ENCODE results near the gene LAMA2.

Gene LAMA2

DNA sequence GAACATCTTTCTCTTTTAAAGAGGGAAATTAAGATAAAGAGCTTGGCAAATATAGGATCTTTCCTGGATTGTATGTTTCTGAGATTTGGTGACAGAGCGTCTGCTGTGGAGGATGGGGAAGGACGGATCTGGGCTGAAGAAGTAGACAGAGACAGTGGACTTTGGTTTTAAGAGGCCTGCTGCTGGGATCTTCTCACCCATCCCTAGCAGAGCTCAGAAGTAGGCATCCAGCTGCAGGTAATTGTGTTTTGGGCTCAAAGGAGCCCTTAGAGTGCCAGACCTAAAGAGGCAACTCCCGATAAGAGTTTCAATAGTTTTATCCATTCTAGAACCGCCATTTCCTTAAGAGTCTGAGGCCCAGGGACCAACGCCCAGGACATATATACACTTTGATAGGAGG lies 20.8 kb downstream of the LAMA2 start:
- no peak for DNase-seq

DNA sequence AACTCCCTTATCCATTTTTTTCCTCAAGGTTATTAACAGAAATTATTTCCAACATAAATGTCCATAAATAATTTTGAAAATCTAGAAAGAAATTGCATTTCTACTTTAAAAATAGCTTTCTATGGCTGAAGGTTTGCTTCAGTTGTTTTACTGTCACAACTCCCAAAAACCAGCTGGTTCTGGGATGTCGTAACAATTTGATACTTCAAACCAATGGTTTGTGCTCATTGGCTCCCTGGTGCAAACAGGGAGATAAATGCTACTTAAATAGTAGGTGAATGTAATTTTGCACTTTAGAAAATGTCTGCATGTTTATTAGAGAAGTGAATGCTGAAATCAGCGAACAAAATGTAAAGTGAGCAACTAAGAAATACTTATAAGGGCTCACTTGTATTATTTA lies 31.1 kb downstream of the LAMA2 start:
- DNase-seq = no peak

DNA sequence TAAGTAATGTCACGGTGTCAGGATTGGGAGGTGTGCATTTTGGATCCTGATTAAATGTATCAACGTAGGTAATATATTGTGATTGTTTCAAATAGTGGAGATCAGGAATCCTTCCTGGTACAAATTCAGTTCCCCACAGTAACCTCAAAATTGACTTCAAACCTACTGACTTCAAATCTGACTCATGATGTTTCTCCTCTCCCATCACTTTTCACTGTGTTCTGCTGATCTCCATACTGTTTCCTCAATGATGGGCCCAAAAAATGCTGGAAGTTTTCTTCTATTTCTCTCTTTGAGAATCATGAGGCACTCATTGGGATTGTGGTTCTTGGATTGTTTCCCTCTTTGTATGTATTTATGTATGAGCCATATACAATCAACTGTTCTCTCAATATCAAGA lies 35.9 kb downstream of the LAMA2 start:
- no peak for DNase-seq

DNA sequence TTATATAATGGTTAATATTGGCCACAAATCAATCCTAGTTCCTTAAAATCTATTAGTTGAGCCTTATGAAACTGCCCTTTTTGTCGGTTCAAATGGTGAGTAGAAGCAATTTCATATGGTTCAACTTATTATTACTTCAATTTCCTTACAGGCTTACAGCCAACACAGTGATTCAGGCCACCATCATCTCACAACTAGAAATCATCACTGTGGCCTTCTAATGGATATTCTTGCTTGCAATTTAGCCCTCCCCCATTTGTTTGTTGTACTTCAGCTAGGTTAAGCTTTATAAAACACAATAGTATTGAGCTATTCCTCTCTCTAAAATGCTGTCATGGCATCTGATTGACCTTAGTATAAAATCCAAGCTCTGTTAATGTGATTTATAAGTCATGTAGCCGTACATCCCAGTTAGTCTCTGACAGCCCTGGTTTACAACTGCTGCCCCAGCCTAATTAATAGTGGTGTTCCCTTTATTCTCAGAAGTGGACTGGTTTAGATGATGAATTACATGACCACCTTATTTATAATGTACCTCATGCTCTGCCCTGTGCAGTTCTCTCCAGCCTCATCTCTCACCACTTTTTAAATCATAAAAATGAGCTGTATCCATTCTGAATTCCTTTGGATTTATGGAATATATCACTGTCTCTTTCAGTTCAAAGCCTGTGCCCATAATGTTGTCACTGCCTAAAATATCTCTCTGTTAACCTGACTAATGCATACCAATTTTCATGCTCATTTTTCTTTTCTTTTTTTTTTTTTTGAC lies 36.7 kb downstream of the LAMA2 start:
- DNase-seq = no peak

DNA sequence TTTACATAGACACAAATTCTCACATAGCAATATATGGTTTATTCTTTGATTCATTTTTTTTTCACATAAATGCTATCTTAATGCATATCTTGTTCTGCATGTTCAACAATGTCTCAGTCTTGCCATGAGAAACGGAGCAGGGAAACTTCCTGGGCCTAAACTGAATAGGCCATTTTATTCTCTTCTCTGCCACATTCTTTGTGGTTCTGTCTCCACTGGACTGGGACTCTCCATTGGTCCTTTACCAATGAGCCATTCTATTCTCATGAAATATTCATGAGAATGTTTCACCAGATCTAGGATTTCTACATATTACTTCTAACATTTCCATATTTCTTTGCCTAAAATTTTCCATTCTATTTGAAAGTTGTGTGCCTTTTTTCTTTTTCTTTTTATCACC lies 42.8 kb downstream of the LAMA2 start:
- no peak for DNase-seq

DNA sequence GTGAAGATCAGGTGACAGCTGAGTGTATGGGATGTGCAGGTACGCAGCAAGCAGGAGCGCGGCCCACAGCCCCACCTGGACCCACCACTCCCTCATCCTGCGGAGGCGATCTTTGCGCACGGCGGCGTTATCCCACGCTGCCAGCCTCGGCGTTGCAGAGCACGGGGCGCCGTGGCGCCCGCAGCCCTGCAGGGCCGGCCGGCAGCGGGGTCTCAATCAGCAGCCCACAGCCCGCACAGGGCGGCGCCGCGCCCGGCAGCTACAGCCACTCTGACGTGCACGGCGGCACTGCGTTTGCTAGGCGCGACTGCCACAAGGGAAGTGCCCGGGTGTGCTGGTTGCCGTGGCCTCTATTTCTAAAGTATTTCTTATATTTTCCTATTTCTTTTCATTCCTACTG lies 46.9 kb downstream of the LAMA2 start:
- no peak for DNase-seq

DNA sequence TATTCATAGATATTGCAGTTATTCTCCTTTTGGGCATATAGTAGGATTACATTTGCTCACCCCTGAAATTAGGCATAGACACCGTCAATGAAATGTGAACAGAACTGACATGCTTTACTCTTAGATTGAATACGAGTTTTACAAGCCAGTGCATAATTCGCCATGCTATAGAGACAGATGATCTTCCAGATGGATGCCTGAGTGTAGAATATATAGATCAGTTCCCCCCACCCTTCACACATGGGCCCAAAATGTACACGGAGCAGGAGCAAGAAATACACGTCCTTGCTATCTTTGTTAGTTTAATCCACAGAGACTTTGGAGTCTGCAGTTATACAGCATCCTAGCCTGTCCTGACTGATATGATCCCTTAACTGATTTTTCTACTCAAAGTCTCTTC lies 47.4 kb downstream of the LAMA2 start:
- DNase-seq = no peak

DNA sequence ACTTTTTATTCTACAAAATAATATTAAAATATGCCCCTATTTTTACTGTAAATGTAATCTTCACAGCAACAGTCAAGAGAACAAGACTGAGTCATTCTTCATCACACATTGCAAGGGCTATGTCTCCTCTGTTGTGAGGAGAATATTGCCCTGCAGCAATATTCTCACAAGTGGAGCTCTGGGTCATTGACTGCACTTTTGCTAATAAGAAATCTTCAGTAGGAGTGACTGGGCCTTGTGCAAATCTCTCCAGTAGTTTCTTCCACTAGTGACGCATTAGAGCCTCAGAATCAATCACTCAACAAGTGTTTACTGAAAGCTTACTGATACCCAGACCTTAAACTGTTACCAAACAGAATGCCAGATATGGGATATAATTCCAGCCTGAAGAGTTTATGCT lies 49.1 kb downstream of the LAMA2 start:
- DNase-seq = no peak

DNA sequence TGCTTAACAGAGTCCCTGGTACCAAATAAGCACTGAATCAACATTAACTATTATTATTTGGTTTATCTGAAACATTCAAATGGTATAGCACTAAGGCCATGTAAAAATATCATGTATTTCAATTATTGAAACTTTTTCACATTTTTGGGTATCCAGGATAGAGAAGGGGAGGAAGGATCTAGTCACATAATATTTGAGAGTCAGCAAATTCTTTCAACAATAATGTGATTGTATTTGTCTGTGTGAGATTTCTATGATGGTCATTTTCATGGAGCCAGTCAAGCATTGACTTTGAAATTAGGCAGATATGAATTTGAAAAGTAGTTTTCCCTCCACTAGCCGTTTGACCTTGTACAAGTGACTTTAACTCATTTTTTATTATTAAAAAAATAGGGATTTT lies 67.9 kb downstream of the LAMA2 start:
- DNase-seq = no peak

DNA sequence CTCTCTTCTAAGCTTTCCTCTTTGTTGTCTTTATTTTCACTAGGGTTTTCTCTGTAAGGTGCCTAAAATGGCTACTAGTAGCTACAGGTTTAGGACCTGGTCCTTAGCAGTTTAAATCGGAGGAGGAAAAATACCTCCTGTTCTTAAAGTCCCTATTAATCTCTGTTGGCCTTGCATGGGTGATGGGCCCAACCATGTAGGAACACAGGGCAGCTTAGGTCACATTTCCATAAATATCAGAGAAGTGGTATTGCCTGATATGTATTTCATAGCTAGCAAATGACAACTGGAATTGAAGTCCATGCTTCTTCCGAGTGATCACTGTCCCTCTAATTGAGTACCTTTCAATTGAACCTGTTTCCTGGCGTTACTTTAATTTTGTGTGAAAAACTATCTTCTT lies 70.0 kb downstream of the LAMA2 start:
- no peak for DNase-seq

DNA sequence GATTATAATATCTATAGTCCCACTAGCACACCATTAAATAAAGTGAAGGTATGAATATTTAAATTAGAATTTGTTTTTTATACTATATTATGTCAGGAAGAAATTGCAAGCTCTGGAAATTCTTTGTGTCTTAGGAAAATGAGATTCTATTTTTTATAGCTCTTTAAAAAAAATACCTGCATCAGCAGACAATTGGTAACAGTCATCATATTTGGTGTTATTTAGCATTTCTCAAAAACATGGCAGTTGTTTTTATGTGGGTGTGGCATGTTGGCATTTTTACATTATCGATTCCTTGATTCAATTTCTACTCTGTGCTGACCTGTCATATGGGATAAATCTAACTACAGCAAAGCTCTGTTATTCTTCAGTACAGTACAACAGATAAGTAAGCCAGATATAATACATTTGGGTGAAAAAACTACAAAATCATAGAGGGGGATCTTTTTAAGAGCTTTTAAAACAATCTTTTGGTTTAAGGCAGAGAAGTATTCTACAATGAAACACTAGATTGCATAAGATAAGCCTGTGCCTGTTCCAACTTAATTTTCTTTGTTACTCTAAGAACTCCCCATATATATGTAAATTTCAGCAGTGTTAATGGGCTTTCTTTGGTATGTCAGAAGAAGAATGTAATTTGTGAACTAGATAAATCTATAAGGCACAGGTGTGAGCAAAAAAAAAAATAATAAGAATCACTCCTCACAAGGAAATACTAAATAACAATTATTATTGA lies 71.5 kb downstream of the LAMA2 start:
- DNase-seq = no peak

DNA sequence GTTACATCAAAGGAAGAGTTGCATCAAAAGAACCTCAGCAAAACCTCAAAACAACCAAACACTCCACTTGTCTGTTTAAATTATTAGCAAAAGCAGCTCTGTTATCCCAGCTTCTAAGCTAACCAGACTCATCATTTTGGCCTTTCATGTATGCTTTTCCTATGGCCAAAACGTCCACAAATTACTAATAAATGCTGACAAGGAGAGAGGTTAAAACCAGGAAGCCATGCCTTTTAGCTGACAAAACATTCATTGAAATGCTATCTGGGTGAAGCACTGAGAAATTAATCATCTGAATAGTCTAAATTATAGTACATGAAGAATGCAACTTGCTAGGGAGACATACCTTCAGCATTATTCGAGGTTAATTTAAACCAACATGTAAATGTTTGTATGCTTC lies 80.6 kb downstream of the LAMA2 start:
- DNase-seq = no peak

DNA sequence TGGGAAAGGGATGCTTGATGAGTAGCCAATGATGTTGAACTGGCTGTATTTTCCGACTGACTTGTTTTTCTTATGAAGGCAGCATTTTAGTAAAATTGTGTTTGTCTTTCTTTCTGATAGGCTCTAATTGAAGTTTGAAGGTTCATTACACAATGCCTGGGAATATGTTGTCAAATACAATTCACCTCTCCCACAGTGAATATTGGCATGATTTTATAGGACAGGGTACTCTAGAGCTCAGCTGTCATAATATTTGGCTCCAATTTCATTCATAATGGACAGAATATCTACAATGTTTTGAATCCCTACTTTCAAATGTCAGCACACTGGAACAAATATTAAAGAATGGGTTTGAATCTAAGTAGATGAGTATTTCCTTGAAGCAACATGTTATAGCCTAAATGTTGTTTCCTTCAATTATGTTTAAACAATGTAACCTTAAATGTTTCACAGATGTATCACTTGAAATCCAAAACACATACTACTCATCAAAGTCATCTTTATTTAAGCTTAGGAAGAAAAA lies 81.4 kb downstream of the LAMA2 start:
- no peak for DNase-seq

DNA sequence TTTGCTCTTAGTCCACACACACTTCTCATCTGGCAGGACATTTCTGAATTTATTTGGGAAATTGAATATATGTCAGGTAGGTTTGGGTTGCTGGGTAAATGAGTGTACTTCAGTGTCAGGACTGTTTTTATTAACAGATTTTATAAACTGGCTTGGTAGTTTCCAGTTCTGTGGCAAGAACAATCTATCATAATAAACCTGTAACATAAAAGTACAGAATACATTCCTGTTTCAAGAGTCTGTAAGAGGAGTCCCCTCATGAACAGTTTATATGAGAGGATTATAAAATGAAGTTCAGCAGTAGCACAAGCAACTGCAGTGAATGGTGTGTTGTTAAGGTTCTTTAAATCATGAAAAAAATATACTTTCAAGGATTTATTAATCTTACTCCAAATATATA lies 81.8 kb downstream of the LAMA2 start:
- no peak for DNase-seq

DNA sequence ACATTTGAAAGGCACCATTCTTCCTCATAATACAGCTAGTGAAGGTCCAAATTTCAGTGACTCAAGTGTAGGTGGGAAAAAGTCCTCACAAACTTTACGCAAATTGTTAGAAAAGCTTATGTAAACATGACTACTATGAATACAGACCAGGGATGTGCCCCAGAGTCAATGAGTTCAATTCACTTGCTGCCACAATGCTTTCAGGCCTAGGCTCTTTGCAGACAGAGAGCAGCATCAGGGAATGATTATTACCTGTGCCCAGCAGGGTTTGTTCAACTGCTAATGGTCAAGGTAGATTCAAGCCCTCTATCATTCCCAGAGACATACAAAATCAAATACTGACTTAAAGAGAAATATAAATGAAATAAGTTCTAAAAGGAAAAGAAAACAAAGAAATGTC lies 84.0 kb downstream of the LAMA2 start:
- DNase-seq = no peak

DNA sequence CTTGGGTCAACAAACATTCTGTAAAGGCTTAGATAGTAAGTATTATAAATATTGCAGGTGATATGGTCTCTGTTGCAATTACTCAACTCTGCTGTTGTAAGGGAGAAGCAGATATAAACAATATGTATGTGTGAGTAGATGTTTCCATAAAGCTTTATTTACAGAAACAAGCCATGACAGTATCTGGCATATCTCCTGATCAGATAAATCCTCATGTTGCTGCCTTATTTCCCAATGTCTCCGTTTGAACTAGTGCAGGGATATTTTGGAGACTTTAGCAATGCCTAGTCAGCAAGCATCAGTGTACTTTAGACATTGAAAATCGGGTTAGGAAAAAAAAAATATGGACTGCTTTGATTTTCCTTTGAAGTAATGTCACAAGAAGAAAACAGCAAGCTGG lies 96.1 kb downstream of the LAMA2 start:
- DNase-seq = no peak

DNA sequence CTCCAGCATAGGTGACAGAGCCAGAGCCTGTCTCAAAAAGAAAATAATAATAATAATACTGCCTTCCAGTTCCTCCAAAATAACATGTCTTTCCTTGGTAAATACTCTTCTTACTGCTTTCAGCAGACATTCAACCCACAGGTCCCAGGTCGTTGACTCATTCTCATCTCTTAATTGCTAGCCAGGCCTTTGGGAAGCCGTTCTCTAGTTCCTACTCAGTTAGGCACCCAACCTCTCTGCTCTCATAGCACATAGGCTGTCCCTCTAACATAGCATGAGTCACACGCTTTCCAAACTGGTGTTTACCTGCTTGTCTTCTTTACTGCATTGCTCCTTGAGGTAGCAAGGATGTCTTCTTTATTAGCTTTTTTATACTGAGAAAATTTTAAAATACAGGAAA lies 98.8 kb downstream of the LAMA2 start:
- no peak for DNase-seq

DNA sequence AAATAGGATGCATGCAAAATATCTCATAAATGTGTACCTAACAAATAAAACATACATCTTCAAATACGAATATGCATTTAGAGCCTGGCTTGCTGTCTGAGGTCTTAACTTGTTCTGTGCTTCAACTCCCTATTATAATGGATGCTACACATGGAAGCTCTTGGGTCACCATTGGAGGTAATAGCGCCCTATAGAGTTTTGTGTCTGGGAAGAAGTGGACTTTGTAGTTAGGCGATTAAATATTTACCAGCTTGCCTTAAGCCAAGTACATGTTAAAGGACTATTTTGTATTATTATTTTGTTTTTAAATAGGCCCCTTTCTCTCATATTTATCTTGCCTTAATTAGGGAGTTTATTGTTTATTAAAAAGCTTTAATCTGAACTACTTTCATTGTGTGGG lies 107.4 kb downstream of the LAMA2 start:
- DNase-seq = no peak

DNA sequence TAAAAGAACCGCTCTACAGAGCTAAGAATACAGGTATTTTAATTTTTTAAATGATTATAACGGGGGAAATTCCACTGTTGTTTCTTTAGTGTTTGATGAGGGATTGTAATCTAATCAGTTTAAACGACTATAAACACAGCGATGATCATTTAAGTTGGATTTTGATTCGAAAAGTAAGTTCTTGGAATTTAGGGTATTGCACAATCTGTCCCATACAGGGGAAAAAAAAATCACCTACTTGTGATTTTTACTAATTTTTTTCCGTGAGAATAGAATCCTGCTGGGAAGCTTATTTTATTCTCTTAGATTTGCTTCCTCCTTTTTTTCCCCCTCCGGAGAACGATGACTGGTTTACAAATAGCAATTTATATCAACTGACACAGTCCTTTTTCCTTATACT lies 108.0 kb downstream of the LAMA2 start:
- no peak for DNase-seq

DNA sequence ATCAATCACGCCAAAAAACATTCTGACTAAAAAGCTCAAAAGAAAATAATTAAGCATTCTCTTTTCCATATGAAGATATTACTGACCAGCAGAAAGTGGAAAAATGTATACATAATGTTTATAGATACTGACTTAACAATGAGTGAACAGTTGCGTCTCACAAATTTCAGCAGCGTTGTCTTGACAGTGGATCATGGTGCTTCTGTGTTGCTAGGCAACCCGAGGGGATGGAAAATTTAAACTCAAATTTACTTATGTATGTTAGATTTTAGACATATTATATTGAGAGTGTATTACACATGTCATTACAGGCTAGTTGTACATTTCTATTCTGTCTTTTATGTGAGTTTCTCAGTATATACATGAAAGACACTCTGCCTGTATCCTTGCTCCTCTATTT lies 110.2 kb downstream of the LAMA2 start:
- no peak for DNase-seq

DNA sequence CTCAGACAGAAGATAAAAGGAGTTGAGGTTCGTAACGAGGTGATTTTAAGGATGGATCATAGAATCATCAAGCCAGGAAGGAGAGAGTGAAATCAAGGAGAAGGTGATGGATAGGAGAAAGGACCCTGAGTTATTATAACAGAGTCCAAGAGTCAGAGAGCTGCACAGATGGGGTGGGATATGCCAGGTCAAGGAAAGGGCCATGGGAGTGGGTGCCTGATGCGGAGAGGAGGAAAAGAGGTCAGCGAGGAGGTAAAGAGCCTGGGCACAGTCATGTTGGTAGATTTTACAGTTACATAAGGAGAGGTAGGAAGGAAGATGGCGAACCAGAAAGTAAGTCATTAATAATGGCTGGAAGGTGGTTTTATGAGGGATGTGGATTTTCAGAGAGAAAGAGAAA lies 114.9 kb downstream of the LAMA2 start:
- no peak for DNase-seq

DNA sequence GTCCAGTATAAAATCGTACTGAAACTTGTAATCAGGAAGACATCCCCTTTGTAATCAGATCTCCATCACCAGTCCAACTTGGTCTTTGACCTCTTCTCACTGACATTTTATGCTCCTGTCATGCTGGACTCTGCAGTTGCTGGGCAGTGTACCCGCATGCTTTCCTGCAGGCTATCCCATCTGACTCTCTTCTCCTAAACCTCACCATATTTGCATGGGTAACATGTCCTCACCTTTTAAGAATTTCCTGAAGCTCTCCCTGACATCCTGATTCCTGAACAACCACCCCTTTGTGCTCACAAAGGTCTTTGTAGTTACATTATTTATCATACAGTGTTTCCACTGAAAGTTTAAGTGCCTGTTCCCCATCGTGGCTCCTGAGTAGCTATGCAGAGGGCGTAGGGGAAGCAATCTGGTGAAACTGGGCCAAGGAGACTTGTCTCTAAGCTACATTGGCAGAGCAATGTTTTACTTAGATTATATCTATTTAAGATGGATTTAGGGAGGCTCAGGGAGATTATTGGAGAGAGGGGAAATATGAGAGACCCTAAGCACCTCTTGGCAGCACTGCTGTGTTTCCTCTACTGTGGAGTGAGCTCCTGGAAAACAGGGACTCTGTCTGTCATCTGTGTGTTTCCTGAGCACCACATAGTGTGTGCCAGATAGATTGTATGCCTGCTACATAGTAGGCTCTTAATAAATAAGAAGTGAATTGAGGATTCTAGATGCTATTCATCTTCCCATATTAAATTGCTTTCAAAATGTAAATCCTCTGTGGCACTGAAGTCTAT lies 124.0 kb downstream of the LAMA2 start:
- DNase-seq = no peak

DNA sequence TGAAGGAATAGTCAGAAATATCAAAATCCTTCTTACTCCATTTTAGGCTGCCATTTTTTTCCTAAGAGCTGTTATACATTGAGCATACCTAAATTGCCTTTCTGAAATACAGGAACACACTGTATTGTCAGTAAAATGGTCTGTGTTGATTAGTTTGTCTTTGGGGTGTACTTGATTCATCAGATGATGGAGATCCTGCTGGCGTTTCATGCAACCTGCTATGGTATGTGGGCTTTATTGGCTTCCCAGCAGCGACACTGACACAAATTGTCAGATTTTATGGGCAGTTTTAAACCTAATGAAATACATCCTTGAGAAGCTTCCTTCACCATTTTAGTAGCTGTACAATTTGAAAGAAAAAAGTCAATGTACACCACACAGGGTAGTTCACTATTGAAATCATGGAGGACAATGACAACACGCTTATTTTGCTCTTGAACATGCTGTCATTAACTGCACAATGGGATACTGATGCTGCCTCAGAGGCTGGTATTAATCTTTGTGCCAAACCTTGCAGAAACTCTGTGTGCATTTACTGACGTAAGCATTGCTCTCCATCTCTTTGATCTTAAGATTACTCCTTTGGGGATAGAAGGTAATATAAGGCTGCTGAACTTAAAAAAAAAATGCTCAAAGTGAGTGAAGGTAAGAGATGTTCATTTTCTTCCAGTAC lies 124.9 kb downstream of the LAMA2 start:
- no peak for DNase-seq
